GM21529 (cell line): ENCODE data around the gene NFATC1.
A peak's percentile ranks its signal among the peaks of the same experiment; 100 is the strongest.
"Not testable (repeated sequence)": the region's sequence is repeated elsewhere in the genome, so short reads cannot be mapped to it uniquely, and the experiment has no call there.

ENCODE experiments used
- ATAC-seq: cut with Tn5 transposase; IDR thresholded peaks from one replicate; pipeline ENCODE4 v1.9.1; 2021; ENCODE audit not compliant: unreplicated experiment

Gene NFATC1

GRCh38 chr18:79375441-79376154 is 20.1 kb upstream of the NFATC1 start:
- no peak for ATAC-seq

GRCh38 chr18:79376661-79377060 is 19.1 kb upstream of the NFATC1 start:
- not testable (repeated sequence) for ATAC-seq

- no peak for ATAC-seq
These were observed 18.4 kb upstream of the NFATC1 start for GRCh38 chr18:79377187-79377891.

GRCh38 chr18:79378536-79379250 is 17.0 kb upstream of the NFATC1 start:
- ATAC-seq, result peak; percentile 58

- no peak for ATAC-seq
These were observed 16.4 kb upstream of the NFATC1 start for GRCh38 chr18:79379251-79379905.

GRCh38 chr18:79379931-79380815 is 15.6 kb upstream of the NFATC1 start:
- ATAC-seq, result no peak

- ATAC-seq, result peak; percentile 47
These were observed 14.6 kb upstream of the NFATC1 start for GRCh38 chr18:79380816-79381806.

- ATAC-seq, result no peak
These were observed 13.9 kb upstream of the NFATC1 start for GRCh38 chr18:79381811-79382311.

GRCh38 chr18:79382681-79383387 is 12.9 kb upstream of the NFATC1 start:
- no peak for ATAC-seq

GRCh38 chr18:79383388-79384056 is 12.2 kb upstream of the NFATC1 start:
- no peak for ATAC-seq

- ATAC-seq, result no peak
These were observed 11.5 kb upstream of the NFATC1 start for GRCh38 chr18:79384151-79384807.

- no peak for ATAC-seq
These were observed 10.9 kb upstream of the NFATC1 start for GRCh38 chr18:79384834-79385233.

GRCh38 chr18:79385326-79385707 is 10.4 kb upstream of the NFATC1 start:
- no peak for ATAC-seq

GRCh38 chr18:79385708-79386341 is 9.9 kb upstream of the NFATC1 start:
- no peak for ATAC-seq

GRCh38 chr18:79386547-79386946 is 9.2 kb upstream of the NFATC1 start:
- no peak for ATAC-seq

GRCh38 chr18:79387214-79387613 is 8.5 kb upstream of the NFATC1 start:
- ATAC-seq, result no peak

- no peak for ATAC-seq
These were observed 8.1 kb upstream of the NFATC1 start for GRCh38 chr18:79387615-79388014.
